ENCODE measurements around the gene TXNDC11.

Gene TXNDC11

DNA sequence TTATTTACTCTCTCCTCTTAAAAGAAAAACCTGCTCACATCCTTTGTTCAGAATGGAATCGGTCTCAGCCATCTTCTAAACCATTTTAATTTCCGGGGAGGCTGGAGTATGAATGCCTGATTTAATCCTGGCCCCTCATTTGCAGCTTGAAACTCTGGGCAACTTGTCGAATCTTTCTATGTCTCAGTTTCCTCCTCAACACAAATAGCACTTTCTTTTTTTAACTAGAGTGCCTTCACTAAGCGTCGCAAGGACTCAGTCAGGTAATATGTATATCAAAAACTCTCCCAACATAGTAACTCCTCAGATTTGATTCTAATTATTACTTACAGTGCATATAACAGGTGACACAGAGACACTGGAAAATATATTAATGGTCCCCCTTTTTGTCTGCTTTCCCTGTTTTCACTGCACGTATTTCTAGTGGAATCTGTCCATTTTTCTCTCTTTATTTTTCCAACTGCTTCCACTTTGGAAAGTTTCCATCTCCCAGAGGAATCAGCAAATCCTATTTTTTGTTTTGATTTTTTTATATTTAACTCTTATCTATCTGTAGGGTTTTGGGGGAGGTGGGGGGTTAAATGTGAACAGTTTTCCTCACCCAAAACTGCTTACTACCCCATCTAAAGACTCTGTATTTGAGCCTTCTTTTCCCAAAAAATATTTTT is 55.8 kb downstream of the TXNDC11 start:
- no peak for DNase-seq

DNA sequence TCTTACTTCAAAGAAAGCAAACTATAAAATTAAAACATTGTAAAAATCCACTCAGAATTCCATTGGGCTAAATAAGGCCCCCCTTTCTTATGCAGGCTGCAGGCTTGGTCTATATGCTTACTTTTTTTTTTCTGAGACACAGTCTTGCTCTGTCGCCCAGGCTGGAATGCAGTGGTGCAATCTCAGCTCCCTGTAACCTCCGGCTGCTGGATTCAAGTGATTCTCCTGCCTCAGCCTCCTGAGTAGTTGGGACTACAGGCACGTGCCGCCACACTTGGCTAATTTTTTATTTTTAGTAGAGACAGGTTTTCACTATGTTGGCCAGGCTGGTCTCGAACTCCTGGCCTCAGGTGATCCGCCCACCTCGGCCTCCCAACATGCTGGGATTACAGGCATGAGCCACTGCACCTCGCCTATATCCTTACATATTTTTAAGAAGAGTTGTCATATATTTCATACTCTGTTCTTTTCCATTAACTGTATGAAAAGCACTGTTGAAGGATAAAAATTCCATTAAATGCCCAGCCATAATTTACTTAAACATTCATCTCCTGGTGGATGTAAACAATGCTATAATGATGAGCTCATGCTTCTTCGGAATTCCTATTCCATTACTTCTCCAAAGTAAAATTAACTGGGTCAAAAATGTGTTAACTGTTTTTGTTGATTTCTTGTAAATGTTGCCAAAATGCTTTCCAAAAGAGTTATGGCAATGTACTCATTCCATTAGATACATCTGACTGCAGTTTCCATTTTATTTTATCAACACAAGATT is 56.6 kb downstream of the TXNDC11 start:
- DNase-seq: no peak

DNA sequence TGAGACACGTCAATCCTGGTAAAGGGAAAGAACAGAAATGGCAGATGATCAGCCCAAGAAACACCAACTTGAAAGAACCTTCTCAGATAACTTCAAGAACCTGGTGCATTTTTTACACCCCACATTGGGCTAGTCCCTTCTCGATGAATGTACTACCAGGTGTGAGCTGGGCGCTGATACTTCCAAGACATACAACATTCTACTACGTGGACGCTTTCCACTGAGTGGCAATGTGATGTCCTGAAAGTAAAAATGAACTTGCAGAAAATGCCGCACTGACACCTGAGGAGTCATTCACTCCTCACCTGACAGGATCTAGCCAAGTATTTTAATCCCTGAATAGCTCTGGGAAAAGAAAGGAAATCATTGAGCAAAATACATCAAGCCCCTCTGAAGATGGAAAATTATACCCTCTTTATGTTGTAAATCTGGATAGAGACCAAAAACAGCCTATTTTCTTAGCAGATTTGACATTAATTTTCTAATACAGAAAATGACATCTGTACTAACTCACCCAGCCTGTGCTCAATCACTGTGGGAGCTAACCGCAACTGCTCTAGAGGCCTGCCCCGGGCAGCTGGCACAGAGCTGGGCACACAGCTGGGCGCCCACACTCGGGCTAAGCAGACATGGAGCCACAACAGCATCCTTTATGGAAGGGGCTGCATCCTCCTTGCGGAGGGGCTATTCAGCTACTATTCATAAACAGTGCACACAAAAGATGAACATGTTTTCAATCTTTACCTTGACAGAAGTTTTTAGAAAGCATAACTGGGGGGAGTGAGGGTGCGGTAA is 58.2 kb downstream of the TXNDC11 start:
- DNase-seq: no peak

DNA sequence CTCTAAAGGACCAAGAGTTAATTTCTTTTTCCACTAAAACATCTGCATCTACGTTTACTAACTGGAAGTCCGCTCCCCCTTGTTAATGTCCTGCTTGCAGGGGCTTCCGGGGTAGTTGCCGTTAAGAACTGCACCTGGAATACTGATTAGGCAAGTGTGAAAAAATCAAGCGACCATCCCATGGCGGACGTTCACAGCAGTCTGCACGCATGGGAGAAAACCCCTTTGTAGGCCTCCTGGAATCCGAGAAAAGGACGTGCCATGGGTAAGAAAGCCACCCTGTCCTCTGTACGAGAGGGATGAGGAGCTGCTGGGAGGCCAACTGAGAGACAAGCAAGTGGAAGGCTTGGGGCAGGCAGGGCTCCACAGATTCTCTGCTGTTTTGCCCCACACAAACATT is 59.5 kb downstream of the TXNDC11 start:
- DNase-seq: no peak

DNA sequence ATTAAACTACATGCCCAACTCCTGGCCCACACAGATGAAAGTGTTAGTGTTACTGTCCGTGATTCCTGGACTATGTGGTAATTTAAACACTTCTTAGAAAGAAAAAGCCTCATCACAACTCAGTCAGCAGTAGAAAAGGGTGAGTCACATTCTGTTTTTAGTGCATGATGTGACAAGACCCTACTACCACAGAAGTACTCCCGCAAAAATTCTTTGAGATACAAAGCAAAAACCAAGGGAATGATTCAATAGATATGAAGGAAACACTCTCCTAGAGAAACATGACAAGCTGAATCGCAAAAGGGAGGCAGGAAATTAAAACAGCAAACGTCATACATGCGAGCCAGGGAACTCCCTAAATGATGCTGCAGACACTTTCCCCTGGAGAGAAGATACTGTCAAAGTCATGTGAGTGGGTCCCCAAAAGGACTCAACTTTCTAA is 60.0 kb downstream of the TXNDC11 start:
- peak; percentile 66 for DNase-seq

DNA sequence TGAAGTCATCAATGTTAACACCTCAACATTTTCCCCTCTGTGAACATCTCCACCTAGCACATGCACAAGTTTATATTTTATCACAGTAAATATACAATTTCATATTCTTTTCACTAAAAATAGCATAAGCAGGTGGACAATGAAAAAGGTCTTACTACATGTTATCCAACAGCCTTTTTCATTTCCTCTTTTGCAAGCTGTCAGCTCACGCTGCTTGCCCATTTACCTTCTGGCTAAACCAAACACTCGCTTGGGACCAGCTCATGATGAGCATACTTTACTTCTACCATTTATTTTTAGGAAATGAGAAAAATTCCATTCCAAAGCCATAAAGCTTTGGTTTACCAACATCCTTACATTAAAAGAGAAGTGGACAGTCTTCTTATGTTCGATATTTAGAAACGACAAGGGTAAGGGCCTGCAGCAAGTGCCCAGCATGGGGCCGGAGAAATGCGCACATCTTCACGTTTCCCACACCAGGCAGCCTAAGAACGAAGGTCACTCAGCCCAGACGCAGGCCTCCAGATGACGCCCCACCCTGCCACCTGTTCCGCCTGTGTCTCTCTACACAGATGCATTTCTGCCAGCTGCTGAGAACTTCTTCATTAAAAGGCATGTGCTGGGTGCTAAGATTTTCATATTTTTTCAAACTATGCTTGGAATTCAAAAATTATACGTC is 60.5 kb downstream of the TXNDC11 start:
- peak; percentile 80 for DNase-seq

DNA sequence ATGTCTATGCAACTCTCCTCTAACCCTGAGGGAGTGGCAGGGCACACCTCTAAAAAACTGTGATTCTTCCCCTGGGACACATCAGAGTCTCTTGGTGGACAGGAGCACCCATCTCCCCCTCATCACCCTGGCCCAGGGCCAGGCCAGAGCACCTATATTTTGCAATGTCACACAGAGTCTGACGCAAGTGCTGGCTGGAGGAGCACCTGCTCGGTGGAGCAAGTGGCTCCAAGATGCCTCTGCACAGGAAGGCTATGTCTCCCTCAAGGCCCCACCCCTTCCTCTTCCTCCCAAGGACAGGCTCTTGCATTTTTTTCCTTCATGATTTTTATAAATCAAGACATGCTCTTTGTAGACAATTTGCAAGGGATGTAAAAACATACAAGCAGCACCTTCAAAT is 61.1 kb downstream of the TXNDC11 start:
- DNase-seq: no peak

DNA sequence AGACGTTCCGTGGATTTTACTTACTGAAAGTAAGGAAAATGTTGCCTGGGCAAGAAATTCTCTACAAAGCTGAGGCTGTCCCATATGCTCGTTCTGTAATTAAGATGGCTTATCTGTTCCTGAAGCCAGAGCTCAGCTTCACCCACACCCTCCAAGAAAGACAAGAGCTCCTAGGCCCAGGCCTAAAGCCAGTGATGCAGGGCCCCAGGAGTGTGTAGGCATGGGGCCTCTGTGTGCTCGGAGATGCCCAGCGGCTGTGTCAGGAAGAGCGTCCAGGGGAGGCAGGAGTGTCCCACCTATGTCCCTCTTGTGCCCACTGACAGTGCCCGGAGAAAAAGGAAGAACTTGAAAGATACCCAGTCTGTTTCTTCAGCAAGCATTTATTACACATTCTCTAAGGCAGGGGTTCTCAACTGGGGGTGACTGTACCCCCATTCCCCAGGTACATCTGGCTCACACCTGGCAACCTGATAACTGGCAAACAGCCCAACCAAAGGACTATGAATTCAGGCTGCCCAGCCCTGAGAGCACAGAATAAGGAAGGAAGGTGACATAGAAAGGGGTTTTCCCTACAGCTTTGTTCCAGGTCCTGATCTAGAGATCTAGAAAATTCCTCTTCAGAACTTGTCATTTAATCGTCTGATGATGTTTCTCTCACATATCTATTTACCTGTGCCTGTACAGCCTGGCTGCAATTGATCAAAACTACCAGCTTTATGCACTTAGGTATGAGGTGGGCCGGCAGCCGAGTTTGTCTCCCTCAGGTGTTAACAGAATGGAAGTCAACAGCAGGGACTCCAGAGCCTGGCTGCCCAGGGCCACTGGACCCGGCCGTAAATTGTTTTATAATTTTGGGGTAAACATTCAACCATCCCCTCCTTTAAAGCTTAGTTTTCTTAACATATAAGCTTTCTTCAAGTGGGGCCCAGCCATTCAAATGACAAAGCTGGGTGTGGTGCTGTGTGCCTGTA is 62.4 kb downstream of the TXNDC11 start:
- DNase-seq: no peak

DNA sequence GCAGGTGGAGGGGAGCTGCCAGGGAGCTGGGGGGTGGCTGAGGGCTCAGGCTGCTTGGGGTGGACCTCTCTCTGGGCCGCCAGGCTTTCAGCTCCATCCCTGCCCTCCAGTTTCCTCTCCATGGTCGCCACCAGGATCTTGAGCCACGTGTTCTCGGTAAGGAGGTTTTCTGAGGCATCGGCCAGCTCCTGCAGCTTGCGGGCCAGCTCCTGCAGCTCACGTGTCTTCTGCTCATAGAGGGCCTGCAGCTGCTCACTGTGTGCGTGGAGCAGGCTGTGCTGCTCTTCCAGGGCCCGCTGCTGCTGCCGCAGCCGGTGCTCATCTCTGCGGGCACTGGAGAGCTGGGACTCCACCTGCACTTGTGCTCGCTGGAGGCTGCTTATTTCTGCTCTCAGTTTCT is 63.4 kb downstream of the TXNDC11 start:
- no peak for DNase-seq

DNA sequence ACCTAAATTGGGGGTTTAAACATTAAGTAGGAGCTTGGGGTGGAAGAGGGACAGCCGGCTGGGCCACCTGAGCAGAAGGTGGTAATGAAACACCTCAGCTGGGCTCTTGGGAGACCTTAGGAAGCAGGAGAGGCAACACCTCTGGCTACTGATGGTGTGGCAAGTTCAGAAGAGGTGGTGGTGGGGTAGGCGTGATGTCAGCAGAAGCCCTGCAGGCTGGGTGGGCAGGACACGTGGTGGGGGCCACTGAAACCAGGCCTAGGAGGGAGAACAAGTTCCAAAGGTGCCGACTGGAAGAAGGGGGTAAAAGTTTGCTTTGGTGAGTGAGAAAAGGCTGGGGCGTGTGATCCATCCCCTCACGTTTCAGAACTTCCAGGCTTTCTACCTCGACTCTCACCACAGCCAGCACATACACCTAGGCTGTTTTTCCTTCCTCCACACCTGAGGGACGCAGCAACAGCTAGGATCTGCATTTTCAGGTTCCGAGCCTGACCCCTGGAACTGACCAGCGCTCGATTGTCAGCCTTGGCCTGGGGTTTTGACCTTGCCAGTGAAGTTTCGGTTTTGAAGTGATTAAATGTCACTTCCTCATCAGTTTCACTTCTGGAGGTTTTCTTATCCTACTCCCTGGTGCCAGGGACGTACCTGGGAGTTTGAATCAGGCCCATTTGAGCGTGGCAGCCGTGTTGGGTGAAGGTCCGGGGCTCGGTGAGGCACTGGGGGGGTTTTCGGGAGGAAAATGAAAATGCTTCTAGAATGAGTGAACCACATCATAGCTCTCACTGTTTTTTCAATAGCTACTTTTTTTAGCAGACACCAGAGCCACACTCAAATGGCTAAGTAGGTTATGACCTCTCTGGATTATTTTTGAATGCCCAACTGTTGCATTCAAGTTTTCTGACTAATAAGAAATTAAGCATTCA is 64.4 kb downstream of the TXNDC11 start:
- DNase-seq: no peak

DNA sequence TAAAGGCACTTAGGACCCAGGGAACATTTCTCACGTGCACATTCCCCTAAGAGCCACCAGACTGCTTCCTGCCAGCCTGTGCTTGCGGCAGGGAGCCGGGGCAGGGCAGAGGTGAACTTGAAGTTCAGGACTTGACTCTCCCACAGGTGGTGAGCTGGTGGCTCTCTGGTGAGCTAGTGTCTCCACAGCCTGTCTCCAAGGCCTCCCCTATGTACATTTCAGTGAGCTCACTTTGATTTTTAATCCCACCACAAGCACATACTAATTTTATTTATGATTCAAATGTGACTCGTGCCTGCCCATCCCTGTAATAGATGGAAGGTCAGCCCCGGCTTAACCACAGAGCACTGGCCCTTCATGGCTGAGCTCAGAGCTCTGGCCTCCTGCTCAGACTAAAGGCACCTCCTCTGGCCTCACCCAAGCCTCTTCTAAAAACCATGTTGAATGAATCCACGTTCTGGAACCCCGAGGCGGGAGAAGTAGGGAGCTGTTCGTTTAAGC is 65.2 kb downstream of the TXNDC11 start:
- DNase-seq: no peak

DNA sequence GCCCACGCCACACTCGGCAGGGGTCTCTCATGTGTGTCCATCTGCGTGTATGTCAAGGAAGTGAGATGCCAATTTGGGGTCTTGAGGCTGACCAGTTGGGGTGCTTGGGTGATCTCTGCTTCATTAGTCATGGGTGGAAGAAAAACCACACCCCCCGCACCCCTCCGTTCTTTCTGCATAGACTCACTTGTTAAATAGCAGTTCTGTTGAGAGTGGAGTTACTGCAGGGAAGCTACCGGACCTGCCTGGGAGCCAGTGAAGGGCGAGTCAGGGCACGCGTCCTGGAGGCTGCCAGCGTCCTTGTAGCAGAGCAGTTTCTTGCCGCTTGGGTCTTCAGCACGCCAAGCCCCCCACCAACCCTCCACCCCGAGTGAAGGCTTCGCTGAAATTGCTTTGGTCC is 65.9 kb downstream of the TXNDC11 start:
- DNase-seq: no peak

DNA sequence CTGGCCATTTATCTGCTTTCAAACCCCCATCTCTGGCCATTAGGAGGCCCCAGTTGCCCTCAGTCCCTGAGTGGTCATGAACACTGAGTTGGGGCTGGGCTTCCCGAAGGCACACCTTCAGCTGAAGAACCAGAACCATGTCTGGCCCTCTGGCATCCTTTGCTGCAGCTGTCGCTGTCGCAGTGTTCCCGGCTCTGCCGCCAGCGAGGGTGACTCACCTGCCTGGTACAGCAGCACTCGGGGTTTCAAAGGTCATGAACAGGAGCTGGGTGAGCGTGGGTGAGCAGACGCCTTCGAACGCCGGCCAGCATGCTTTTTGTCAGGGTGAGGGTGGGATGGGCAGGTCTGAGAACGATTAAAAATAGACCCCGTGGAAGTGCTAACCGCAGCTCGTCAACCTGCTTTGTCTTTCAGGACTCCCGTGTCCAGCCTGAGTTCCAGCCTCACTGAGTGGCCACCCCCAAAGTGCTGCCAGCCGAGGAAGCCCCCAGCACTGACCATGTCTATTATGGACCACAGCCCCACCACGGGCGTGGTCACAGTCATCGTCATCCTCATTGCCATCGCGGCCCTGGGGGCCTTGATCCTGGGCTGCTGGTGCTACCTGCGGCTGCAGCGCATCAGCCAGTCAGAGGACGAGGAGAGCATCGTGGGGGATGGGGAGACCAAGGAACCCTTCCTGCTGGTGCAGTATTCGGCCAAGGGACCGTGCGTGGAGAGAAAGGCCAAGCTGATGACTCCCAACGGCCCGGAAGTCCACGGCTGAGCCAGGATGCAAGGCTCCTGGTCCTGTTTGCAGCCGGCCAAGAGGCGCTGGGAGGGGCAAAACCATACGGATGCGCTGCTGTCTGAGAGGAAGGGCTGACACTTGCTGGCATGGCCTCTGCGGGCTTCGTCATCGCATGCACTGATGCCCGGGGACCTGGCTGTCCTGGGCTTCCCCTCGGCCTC is 66.8 kb downstream of the TXNDC11 start:
- no peak for DNase-seq

DNA sequence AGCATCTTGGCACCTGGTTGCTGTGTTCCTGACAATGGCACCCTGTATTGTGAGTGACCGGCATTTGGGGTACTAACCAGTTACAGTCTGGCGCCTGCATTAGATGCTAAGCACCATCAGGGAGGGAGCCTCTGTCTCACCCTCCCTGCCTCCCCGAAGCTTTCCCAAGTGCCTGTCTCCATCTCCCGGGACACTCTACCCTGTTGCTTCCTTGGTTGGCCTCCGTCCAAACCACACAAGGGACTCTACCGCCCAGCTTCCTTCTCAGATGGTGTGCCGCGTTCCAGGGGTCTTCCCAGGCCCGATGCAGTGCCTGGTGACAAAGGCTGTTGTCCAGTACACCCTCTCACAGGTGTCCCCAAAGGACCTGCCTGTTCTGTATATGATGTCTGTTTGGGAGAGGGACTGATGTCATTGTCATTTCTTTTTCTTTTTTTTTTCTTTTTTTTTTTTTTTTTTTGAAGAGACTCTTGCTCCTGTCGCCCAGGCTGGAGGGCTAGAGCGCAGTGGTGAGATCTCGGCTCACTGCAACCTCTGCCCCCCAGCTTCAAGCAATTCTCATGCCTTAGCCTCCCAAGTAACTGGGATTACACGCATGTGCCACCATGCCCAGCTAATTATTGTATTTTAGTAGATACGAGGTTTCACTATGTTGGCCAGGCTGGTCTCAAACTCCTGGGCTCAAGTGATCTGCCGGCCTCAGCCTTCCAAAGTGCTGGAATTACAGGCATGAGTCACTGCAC is 67.7 kb downstream of the TXNDC11 start:
- peak; percentile 72 for DNase-seq

DNA sequence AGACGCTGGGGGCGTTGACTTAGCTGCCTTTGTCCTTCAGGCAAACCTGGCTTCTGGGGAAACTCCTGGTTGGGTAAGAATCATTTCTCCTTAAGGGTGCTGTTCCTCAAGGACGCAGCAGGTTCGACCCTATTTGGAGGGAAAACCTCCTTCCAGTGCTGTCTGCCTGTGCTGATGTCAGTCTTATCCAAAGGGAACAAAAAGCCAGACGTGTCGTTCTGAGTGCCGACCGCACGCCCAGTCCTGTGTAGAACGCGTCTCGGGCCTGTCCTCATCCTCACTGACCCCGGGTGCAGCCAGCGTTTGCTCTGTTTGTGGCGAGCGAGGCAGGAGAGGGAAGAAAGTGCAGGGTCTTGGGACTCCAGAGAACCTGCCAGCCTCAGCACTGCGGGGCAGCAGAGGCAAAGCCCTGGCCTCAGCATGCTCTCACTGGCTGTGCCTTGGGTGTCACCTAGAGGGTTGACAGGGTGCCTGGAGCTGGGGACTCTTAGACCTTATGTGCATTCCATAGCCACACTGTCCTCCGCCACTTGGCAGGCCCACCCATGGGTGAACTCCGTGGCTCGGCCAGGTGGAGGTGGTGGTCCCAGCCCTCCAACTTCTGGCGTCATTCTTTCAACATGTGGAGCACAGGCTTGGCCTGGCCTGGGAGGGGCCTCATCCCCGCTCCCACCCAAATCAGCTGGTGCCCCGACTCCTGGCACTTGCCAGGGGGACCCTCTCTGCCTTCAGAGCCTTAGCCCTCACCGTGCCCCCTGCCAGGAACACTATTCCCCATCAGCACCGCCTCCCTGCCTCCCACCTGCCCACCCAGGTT is 68.4 kb downstream of the TXNDC11 start:
- DNase-seq: no peak

DNA sequence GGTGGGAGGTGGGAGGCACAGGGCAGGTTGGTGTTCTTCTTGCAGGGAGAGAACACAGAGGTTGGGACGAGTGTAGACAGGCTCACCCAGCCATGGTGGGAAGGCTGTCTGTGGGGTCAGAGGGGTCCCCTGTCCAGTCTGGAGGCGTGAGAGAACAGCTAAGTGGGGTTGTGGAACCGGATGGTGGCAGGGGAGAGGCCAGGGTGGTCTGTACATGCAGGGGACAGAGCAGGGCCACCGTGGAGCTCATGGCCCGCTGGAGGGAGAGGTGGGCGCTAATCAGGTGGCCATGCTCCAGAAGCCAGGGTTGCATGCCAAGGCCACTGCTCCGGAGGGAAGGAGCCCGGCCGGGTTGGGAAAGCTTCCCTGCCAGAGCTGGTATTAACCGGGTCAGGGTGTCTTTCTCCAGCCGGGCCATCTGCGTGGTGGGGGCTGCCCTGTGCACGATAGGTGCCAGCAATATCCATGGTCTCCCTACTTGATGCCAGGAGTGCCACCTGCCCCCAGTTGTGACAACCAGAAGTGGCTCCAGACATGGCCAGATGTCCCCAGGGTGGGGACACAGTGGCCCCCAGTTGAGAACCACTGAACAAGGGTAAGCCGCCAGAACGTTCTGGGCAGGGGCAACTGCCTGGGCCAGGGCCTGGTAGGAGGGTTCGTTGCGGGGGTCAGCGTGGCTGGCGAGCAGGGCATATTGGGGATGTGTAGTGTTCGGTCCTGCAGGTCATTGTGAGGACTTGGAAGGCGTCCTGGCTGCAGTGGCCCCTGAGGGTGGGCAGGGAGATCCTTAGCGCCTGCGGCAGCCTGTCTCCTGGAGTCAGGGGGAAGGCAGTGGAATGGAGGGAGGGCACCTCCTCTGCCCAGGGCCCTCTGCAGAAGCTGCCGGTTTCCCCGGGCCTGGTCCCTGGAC is 69.3 kb downstream of the TXNDC11 start:
- DNase-seq: no peak

Measured in NCI-H2171 treated with DMSO at 0.1 percent for 48 hours (cell line).